SK-N-SH (cell line): ENCODE results near the gene PRDM11. TPM values are rescaled to one million over a fixed set of nuclear protein-coding genes. Genes with fewer than 3 reads are reported as not detected.

Experiments used
- CTCF ChIA-PET: fragments of 300-600, 350-600 bp; formaldehyde crosslinking; extraction: SDS; loops from one replicate; lab custom pipeline; 2021; lab: Yijun Ruan, JAX
- POLR2A ChIA-PET: fragments of 350-600 bp; sonication (Branson Sonifier 250); formaldehyde crosslinking; extraction: SDS; loops from one replicate; lab custom pipeline; 2020; ENCODE audit warnings: antibody characterized with exemption, inconsistent platforms; lab: Yijun Ruan, JAX
- DNase-seq: peaks from one replicate; pipeline ENCODE4 v3.0.0; 2012
- H2AFZ ChIP-seq: fragments of 200-600 bp; sonication (generic); 2 replicates; pipeline ENCODE4 v1.8.1; 2016; ENCODE audit warnings: antibody characterized with exemption, mild to moderate bottlenecking, low read depth
- H3F3A ChIP-seq: fragments of 200-600 bp; sonication (generic); replicated peaks from 2 replicates; pipeline ENCODE3; 2016; ENCODE audit warnings: antibody characterized with exemption, mild to moderate bottlenecking; ENCODE audit not compliant: insufficient read depth
- H3K27ac ChIP-seq, 2 experiments: fragments of 200-500 bp in 1 of 2; fragments of 200-600 bp in 1 of 2; sonication (Bioruptor generic) in 1 of 2; sonication (generic), shearing (Covaris generic) in 1 of 2; 2 replicates each; pipeline versions ENCODE4 v1.5.1 to v1.6.1; 2014 to 2016; ENCODE audit warnings: low read depth in 2 of 2, inconsistent platforms in 1 of 2, low read length in 1 of 2, mild to moderate bottlenecking in 1 of 2, mixed read lengths in 1 of 2
- H3K27me3 ChIP-seq: fragments of 200-600 bp; sonication (generic), shearing (Covaris generic); 2 replicates; pipeline ENCODE4 v1.6.1; 2016; ENCODE audit warnings: mixed run types; ENCODE audit not compliant: insufficient read depth
- H3K36me3 ChIP-seq, 2 experiments: fragments of 200-500 bp in 1 of 2; fragments of 200-600 bp in 1 of 2; sonication (Bioruptor generic) in 1 of 2; sonication (generic) in 1 of 2; replicated peaks in 1 of 2; 2 replicates each; pipeline versions ENCODE3 to v1.5.1; 2014 to 2016; ENCODE audit warnings: low read length in 1 of 2, mild to moderate bottlenecking in 1 of 2; ENCODE audit not compliant: insufficient read depth in 2 of 2, control insufficient read depth in 1 of 2
- H3K4me1 ChIP-seq, 2 experiments: fragments of 200-500 bp in 1 of 2; fragments of 200-600 bp in 1 of 2; sonication (Bioruptor generic) in 1 of 2; sonication (generic), shearing (Covaris generic) in 1 of 2; 2 replicates each; pipeline versions ENCODE4 v1.5.1 to v1.6.1; 2014 to 2016; ENCODE audit warnings: low read depth in 1 of 2, low read length in 1 of 2, mixed run types in 1 of 2; ENCODE audit not compliant: insufficient read depth in 2 of 2, control insufficient read depth in 1 of 2
- H3K4me2 ChIP-seq: fragments of 200-600 bp; sonication (generic), shearing (Covaris generic); 2 replicates; pipeline ENCODE4 v1.6.1; 2017; ENCODE audit warnings: mixed run types
- H3K4me3 ChIP-seq, 2 experiments: fragments of 200-500 bp in 1 of 2; fragments of 200-600 bp in 1 of 2; sonication (Bioruptor generic) in 1 of 2; sonication (generic), shearing (Covaris generic) in 1 of 2; 2 replicates each; pipeline versions ENCODE4 v1.5.1 to v1.8.1; 2014 to 2016; ENCODE audit warnings: low read depth in 2 of 2, inconsistent platforms in 1 of 2, low read length in 1 of 2, mild to moderate bottlenecking in 1 of 2, mixed read lengths in 1 of 2, moderate library complexity in 1 of 2
- H3K79me2 ChIP-seq: fragments of 200-600 bp; sonication (generic); 2 replicates; pipeline ENCODE4 v1.8.1; 2017; ENCODE audit warnings: mild to moderate bottlenecking; ENCODE audit not compliant: insufficient read depth
- H3K9ac ChIP-seq: fragments of 200-600 bp; sonication (generic); 2 replicates; pipeline ENCODE4 v1.6.1; 2017; ENCODE audit warnings: mixed run types
- H3K9me2 ChIP-seq: fragments of 200-600 bp; sonication (generic); 2 replicates; pipeline ENCODE4 v1.6.1; 2017; ENCODE audit warnings: mixed run types
- H3K9me3 ChIP-seq: fragments of 200-600 bp; sonication (generic); 2 replicates; pipeline ENCODE4 v1.6.1; 2017; ENCODE audit warnings: mixed run types, mild to moderate bottlenecking, moderate library complexity
- H4K20me1 ChIP-seq: fragments of 200-600 bp; sonication (generic); 2 replicates; pipeline ENCODE4 v1.6.1; 2017; ENCODE audit warnings: mild to moderate bottlenecking, mixed run types; ENCODE audit not compliant: insufficient read depth
- FOXJ3 ChIP-seq: sonication (generic); formaldehyde crosslinking; IDR thresholded peaks from 2 replicates; pipeline ENCODE4 v1.5.1; 2020; ENCODE audit warnings: mild to moderate bottlenecking, missing genetic modification reagents
- MEF2A ChIP-seq: IDR thresholded peaks from 2 replicates; pipeline ENCODE4 v1.4.0; 2012; ENCODE audit warnings: low read depth, borderline replicate concordance
- MXI1 ChIP-seq: IDR thresholded peaks from 2 replicates; pipeline ENCODE4 v1.6.1; 2012; ENCODE audit warnings: mild to moderate bottlenecking, low read depth, low read length, improper control_type of control experiment
- NFIC ChIP-seq: IDR thresholded peaks from 2 replicates; pipeline ENCODE4 v1.4.0; 2012; ENCODE audit warnings: borderline replicate concordance
- RAD21 ChIP-seq: IDR thresholded peaks from 2 replicates; pipeline ENCODE4 v1.6.1; 2012; ENCODE audit warnings: mild to moderate bottlenecking, low read length
- RCOR1 ChIP-seq: fragments of 150-350 bp; IDR thresholded peaks from 2 replicates; pipeline ENCODE4 v1.6.1; 2017; ENCODE audit warnings: antibody characterized with exemption, low read length
- SIN3A ChIP-seq: IDR thresholded peaks from 2 replicates; pipeline ENCODE4 v1.6.1; 2012; ENCODE audit warnings: low read depth, mild to moderate bottlenecking, low read length, moderate library complexity, borderline replicate concordance
- TAF1 ChIP-seq: IDR thresholded peaks from 2 replicates; pipeline ENCODE4 v1.6.1; 2012; ENCODE audit warnings: low read depth, mild to moderate bottlenecking, low read length, moderate library complexity, borderline replicate concordance
- TCF12 ChIP-seq: IDR thresholded peaks from 2 replicates; pipeline ENCODE4 v1.4.0; 2012
- TEAD4 ChIP-seq: IDR thresholded peaks from 2 replicates; pipeline ENCODE4 v1.4.0; 2012; ENCODE audit warnings: mild to moderate bottlenecking, borderline replicate concordance; ENCODE audit not compliant: insufficient read depth
- WGBS: methylation state at CpG from one replicate; pipeline ENCODE4 v1.1.6; 2017; ENCODE audit warnings: low lambda C conversion rate; 5-methylcytosine and 5-hydroxymethylcytosine counted together
- polyA plus RNA-seq, 3 experiments: library from polyadenylated mRNA; depleted of rRNA; stranded (reverse); fragments of >200 nt; gene quantifications; 2 replicates each; pipeline ENCODE4 v1.2.3, GENCODE V29; 2012
- TF ChIP-seq, protein P1 (sequence below): IDR thresholded peaks from 2 replicates; pipeline ENCODE4 v1.6.1; 2012; ENCODE audit warnings: mild to moderate bottlenecking, low read depth, low read length, moderate library complexity
- TF ChIP-seq, protein P2 (sequence below): fragments of 150-350 bp; IDR thresholded peaks from 2 replicates; pipeline ENCODE4 v1.6.1; 2016; ENCODE audit warnings: mild to moderate bottlenecking, low read depth, low read length
- TF ChIP-seq, protein P3 (sequence below): fragments of 150-350 bp; IDR thresholded peaks from 2 replicates; pipeline ENCODE4 v1.6.1; 2017; ENCODE audit warnings: antibody characterized with exemption, low read length, low read depth, borderline replicate concordance

The PRDM11 gene
- polyA plus RNA-seq, 1 of the 3 experiments (the other 2 are of a cell fraction): 4.5 TPM

DNA sequence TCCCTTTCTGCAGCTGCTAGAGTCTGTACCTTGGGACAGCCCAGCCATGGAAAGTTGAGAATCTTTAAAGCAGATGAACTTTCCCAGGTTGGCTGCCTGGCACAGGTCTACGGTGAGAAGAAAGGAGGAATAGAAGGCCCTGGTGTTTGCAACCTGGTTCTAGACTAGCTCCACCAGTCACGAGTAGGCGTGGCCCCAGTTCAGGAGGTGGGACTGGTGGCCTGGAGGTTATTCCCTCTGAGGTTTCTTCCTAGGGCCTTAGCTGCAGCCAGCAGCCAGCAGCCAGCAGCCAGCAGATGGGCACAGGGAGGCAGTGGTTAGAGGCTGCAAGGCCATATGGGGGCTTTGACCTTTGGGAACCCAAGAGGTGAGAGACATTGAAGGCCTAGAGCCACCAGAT is 40.9 kb downstream of the PRDM11 start:
- Histone ChIP-seq H3K4me2 (no peak overlapping the region), H3K9me3 (no peaks in the 10 kb centered on the region), H4K20me1 (no peaks in the 10 kb centered on the region), H3K27ac (no peak overlapping the region), H3K36me3 (peaks cover 6 to 13% of the 10 kb centered on the region in 2 experiments), H3K4me3 (no peak overlapping the region), H3F3A (no peaks in the 10 kb centered on the region), H3K9me2 (no peaks in the 10 kb centered on the region), H3K9ac (no peak overlapping the region), H3K4me1 (no peaks in the 10 kb centered on the region), H3K27me3 (no peaks in the 10 kb centered on the region), H3K79me2 (no peaks in the 10 kb centered on the region), H2AFZ (no peak overlapping the region)
- POLR2A ChIA-PET: no interaction called here
- CTCF ChIA-PET: interaction anchor here (0.5 to 0.9 kb wide), 3 partner anchors 8 to 602 kb away, joined by 3 read pairs; no protein-coding TSS in a partner anchor
- TF ChIP-seq, protein P1, sequence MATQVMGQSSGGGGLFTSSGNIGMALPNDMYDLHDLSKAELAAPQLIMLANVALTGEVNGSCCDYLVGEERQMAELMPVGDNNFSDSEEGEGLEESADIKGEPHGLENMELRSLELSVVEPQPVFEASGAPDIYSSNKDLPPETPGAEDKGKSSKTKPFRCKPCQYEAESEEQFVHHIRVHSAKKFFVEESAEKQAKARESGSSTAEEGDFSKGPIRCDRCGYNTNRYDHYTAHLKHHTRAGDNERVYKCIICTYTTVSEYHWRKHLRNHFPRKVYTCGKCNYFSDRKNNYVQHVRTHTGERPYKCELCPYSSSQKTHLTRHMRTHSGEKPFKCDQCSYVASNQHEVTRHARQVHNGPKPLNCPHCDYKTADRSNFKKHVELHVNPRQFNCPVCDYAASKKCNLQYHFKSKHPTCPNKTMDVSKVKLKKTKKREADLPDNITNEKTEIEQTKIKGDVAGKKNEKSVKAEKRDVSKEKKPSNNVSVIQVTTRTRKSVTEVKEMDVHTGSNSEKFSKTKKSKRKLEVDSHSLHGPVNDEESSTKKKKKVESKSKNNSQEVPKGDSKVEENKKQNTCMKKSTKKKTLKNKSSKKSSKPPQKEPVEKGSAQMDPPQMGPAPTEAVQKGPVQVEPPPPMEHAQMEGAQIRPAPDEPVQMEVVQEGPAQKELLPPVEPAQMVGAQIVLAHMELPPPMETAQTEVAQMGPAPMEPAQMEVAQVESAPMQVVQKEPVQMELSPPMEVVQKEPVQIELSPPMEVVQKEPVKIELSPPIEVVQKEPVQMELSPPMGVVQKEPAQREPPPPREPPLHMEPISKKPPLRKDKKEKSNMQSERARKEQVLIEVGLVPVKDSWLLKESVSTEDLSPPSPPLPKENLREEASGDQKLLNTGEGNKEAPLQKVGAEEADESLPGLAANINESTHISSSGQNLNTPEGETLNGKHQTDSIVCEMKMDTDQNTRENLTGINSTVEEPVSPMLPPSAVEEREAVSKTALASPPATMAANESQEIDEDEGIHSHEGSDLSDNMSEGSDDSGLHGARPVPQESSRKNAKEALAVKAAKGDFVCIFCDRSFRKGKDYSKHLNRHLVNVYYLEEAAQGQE: no peak
- TF ChIP-seq, protein P2, sequence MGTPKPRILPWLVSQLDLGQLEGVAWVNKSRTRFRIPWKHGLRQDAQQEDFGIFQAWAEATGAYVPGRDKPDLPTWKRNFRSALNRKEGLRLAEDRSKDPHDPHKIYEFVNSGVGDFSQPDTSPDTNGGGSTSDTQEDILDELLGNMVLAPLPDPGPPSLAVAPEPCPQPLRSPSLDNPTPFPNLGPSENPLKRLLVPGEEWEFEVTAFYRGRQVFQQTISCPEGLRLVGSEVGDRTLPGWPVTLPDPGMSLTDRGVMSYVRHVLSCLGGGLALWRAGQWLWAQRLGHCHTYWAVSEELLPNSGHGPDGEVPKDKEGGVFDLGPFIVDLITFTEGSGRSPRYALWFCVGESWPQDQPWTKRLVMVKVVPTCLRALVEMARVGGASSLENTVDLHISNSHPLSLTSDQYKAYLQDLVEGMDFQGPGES: no peak
- TF ChIP-seq TAF1 (no peak), FOXJ3 (no peak), MXI1 (no peak), TEAD4 (no peak), RCOR1 (no peak), SIN3A (no peak), TCF12 (no peak), NFIC (no peak), MEF2A (no peak), RAD21 (no peak)
- TF ChIP-seq, protein P3, sequence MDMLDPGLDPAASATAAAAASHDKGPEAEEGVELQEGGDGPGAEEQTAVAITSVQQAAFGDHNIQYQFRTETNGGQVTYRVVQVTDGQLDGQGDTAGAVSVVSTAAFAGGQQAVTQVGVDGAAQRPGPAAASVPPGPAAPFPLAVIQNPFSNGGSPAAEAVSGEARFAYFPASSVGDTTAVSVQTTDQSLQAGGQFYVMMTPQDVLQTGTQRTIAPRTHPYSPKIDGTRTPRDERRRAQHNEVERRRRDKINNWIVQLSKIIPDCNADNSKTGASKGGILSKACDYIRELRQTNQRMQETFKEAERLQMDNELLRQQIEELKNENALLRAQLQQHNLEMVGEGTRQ: no peak
- 100% methylated on average over 3 of the region's 3 CpGs for WGBS
- no peak for DNase-seq
